Right atrium auricular region (tissue), 2 donors: Measurements from ENCODE around the gene C22orf15. TPM values are rescaled to one million over a fixed set of nuclear protein-coding genes. Genes with fewer than 3 reads are reported as not detected.

Experiments
- DNase-seq: peaks from one replicate; pipeline ENCODE4 v3.0.0-alpha.2; 2019; ENCODE audit warnings: low spot score
- H3K27ac ChIP-seq, 2 donors: fragments of 200-600 bp; sonication (generic); 1 replicate in 1 of 2; 2 replicates in 1 of 2; pipeline ENCODE4 v1.5.1; 2016 to 2019
- H3K27me3 ChIP-seq, 2 donors: fragments of 200-600 bp; sonication (generic); one replicate each; pipeline versions ENCODE4 v1.5.1 to v1.6.0; 2017 to 2019
- H3K36me3 ChIP-seq: fragments of 200-600 bp; sonication (generic); one replicate; pipeline ENCODE4 v1.5.1; 2016
- H3K4me1 ChIP-seq, 2 donors: fragments of 200-600 bp; sonication (generic); one replicate each; pipeline versions ENCODE4 v1.5.1 to v1.6.0; 2017 to 2019
- H3K4me3 ChIP-seq, 2 donors: fragments of 200-600 bp; sonication (generic); 1 replicate in 1 of 2; 2 replicates in 1 of 2; pipeline ENCODE4 v1.5.1; 2017 to 2019; ENCODE audit warnings: mild to moderate bottlenecking in 1 of 2, moderate library complexity in 1 of 2
- H3K9me3 ChIP-seq, 2 donors: fragments of 200-600 bp; sonication (generic); one replicate each; pipeline ENCODE4 v1.5.1; 2019
- total RNA-seq, 2 donors: library from RNA; depleted of rRNA; stranded (reverse); fragments of >200 nt; gene quantifications; one replicate each; pipeline ENCODE4 v1.1.0, GENCODE V29; 2016
- TF ChIP-seq, protein P1 (sequence below), 2 donors: fragments of 200-600 bp; sonication (generic); IDR thresholded peaks; one replicate each; pipeline ENCODE4 v1.5.1; 2019; ENCODE audit warnings: antibody characterized with exemption in 2 of 2

C22orf15 gene
- total RNA-seq, 2 donors from 2014 or later, result not detected

GRCh38 chr22:23796461-23796860 lies 33.7 kb downstream of the C22orf15 start:
- no peak for DNase-seq
- Histone ChIP-seq H3K27ac (no peak overlapping the region), H3K9me3 (no peaks in the 10 kb centered on the region), H3K36me3 (peaks cover 77% of the 10 kb centered on the region), H3K27me3 (no peaks in the 10 kb centered on the region), H3K4me3 (no peak overlapping the region), H3K4me1 (peaks cover 0 to 6% of the 10 kb centered on the region in 2 donors)
- TF ChIP-seq, protein P1, sequence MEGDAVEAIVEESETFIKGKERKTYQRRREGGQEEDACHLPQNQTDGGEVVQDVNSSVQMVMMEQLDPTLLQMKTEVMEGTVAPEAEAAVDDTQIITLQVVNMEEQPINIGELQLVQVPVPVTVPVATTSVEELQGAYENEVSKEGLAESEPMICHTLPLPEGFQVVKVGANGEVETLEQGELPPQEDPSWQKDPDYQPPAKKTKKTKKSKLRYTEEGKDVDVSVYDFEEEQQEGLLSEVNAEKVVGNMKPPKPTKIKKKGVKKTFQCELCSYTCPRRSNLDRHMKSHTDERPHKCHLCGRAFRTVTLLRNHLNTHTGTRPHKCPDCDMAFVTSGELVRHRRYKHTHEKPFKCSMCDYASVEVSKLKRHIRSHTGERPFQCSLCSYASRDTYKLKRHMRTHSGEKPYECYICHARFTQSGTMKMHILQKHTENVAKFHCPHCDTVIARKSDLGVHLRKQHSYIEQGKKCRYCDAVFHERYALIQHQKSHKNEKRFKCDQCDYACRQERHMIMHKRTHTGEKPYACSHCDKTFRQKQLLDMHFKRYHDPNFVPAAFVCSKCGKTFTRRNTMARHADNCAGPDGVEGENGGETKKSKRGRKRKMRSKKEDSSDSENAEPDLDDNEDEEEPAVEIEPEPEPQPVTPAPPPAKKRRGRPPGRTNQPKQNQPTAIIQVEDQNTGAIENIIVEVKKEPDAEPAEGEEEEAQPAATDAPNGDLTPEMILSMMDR (IDR thresholded peaks at IDR 0.05), result no peak

GRCh38 chr22:23800297-23801237 lies 37.8 kb downstream of the C22orf15 start:
- H3K36me3 ChIP-seq, result peaks cover 82% of the 10 kb centered on the region
- H3K9me3 ChIP-seq, result no peaks in the 10 kb centered on the region
- TF ChIP-seq, protein P1 (IDR thresholded peaks at IDR 0.05), result no peak
- H3K27me3 ChIP-seq, result no peaks in the 10 kb centered on the region
- no peak for DNase-seq
- no peak overlapping the region for H3K27ac ChIP-seq
- no peaks in the 10 kb centered on the region for H3K4me1 ChIP-seq
- H3K4me3 ChIP-seq, result no peak overlapping the region

DNA sequence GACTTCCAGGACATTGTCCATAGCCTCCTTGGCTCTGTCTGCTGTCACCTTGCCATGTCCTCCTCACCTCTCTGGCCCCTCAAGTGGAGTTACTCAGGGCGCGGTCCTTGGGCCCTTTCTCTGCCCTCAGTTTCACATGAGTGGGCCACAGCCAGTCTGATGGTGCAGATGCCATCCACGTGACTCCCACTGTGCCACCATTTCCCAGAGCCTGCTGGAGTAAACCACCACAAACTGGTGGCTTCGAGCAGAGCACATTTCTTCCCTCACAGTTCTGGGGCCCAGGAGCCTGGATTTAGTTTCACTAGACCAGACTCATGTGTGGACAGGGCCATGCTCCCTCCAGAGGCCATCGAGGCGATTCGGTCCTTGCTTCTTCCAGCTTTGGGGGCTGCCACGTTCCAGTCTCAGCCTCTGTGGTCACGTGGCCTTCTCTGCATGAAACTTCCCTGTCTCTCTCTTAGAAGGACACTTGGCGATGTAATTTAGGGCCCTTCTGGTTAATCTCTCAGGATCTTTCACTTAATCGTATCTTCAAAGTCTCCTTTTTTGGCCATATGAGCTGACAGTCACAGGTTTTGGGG lies 38.5 kb downstream of the C22orf15 start:
- Histone ChIP-seq H3K9me3 (no peaks in the 10 kb centered on the region), H3K36me3 (peaks cover 77% of the 10 kb centered on the region), H3K27ac (no peak overlapping the region), H3K4me1 (no peaks in the 10 kb centered on the region), H3K4me3 (no peak overlapping the region), H3K27me3 (no peaks in the 10 kb centered on the region)
- TF ChIP-seq, protein P1 (IDR thresholded peaks at IDR 0.05), result no peak
- DNase-seq, result no peak

DNA sequence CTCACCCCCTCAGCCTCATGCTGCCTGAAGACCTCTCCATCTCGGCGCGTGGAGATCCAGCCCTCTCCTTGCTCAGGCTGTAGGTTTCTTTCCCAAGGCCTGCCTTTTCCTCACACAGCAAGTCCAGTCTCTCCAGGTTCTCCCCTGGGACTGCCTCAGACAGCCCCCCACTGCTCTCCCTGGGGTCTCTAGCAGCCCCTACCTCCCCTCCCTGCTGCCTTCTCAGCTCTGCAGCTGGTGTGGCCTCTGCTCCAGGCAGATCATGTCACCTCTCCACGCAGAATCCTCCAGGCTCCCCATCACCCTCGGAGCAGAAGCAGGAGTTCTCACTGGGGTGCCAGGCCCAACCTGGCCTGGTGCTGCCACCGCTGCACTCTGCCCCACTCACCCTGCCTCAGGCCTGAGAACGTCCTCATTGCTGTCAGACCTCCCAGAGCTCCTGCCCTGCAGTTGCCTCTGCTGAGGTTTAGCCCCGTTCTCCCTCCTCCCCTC lies 39.1 kb downstream of the C22orf15 start:
- H3K36me3 ChIP-seq, result peaks cover 72% of the 10 kb centered on the region
- no peak overlapping the region for H3K27ac ChIP-seq
- no peak for DNase-seq
- H3K9me3 ChIP-seq, result no peaks in the 10 kb centered on the region
- TF ChIP-seq, protein P1 (IDR thresholded peaks at IDR 0.05), result no peak
- H3K4me3 ChIP-seq, result no peak overlapping the region
- no peaks in the 10 kb centered on the region for H3K4me1 ChIP-seq
- H3K27me3 ChIP-seq, result no peaks in the 10 kb centered on the region

DNA sequence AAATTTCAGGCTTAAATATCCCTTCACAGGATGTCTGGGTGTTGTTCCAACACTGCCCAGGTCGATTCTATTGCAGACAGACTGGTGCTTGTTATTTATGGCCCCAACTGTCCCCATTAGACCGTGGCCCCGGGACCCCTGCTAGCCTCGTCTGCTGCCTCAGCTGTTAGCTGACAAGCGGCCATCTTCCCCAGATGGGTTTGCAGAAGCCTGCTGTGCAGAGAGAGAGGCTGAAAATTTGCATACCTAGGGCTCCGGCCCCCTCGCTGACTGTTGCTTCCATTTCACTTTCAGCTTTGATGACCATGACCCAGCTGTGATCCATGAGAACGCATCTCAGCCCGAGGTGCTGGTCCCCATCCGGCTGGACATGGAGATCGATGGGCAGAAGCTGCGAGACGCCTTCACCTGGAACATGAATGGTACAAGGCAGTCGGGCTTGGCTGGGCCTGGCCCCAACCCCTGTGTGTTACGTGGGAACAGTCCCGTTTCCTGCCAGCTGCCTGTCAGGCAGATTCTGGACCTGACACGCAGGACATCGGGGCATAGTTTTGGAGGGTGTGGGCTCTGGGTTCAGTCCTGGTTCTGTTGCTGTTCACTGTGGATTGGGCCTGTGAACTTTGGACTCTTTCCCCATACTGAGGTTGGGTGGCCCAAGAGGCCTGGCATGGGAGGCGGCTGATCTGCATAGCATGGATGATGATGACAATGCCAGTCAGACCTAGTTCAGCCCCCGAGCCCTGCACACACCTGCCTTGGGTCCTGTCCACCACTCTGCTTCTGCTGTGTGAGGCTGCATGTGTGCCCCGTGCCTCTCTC lies 40.4 kb downstream of the C22orf15 start:
- Histone ChIP-seq H3K9me3 (no peaks in the 10 kb centered on the region), H3K4me1 (no peaks in the 10 kb centered on the region), H3K4me3 (no peak overlapping the region), H3K36me3 (peaks cover 67% of the 10 kb centered on the region), H3K27me3 (no peaks in the 10 kb centered on the region), H3K27ac (no peak overlapping the region)
- DNase-seq, result no peak
- TF ChIP-seq, protein P1 (IDR thresholded peaks at IDR 0.05), result no peak
